IMR-90 (cell line): ENCODE results near the gene FSIP2. TPM values are rescaled to one million over a fixed set of nuclear protein-coding genes. Genes with fewer than 3 reads are reported as not detected.

Experiments used
- ATAC-seq: fragments of 200-7000 bp; cut with Tn5 transposase; 2 replicates; pipeline ENCODE4 v1.9.1; 2020; ENCODE audit warnings: low read depth, mild to moderate bottlenecking, moderate library complexity
- BruUV-seq: library from RNA; stranded (reverse); fragments of 400-500 nt; replicated peaks from 2 replicates; lab custom pipeline; 2021; lab: Mats Ljungman, UMichigan
- CTCF ChIA-PET: fragments of 300-600 bp; formaldehyde crosslinking; extraction: SDS; loops from one replicate; lab custom pipeline; 2021; ENCODE audit warnings: antibody characterized with exemption; lab: Yijun Ruan, JAX
- POLR2A ChIA-PET: fragments of 300-600 bp; sonication (Branson Sonifier 250); formaldehyde crosslinking; loops from one replicate; lab custom pipeline; 2022; ENCODE audit warnings: antibody characterized with exemption; ENCODE audit not compliant: unreplicated experiment; lab: Charles Lee
- DNase-seq: peaks from one replicate; pipeline ENCODE4 v3.0.0; 2013
- H2AFZ ChIP-seq: replicated peaks from 2 replicates; pipeline ENCODE3; 2013; ENCODE audit warnings: low read length, mild to moderate bottlenecking; ENCODE audit not compliant: poor library complexity
- H2AK5ac ChIP-seq: 2 replicates; pipeline ENCODE4 v1.6.1; 2013; ENCODE audit warnings: low read depth, low read length, inconsistent platforms
- H2AK9ac ChIP-seq: replicated peaks from 2 replicates; pipeline ENCODE3; 2013; ENCODE audit warnings: mild to moderate bottlenecking, low read depth, low read length, moderate library complexity; ENCODE audit not compliant: poor library complexity
- H2BK120ac ChIP-seq: 2 replicates; pipeline ENCODE4 v1.6.1; 2013; ENCODE audit warnings: low read depth, low read length, inconsistent platforms
- H2BK15ac ChIP-seq: 3 replicates; pipeline ENCODE4 v1.6.1; 2013; ENCODE audit warnings: low read depth, low read length, inconsistent platforms
- H2BK20ac ChIP-seq: 2 replicates; pipeline ENCODE4 v1.6.1; 2013; ENCODE audit warnings: low read depth, mild to moderate bottlenecking, inconsistent platforms, low read length, moderate library complexity
- H2BK5ac ChIP-seq: 2 replicates; pipeline ENCODE4 v1.6.1; 2013; ENCODE audit warnings: mild to moderate bottlenecking, low read depth, low read length, inconsistent platforms; ENCODE audit not compliant: poor library complexity, severe bottlenecking
- H3K14ac ChIP-seq: replicated peaks from 2 replicates; pipeline ENCODE4 v1.6.1; 2013; ENCODE audit warnings: low read depth, low read length, inconsistent platforms
- H3K18ac ChIP-seq: 2 replicates; pipeline ENCODE4 v1.6.1; 2013; ENCODE audit warnings: low read depth, low read length, control low read depth
- H3K23ac ChIP-seq: 2 replicates; pipeline ENCODE4 v1.6.1; 2013; ENCODE audit warnings: low read depth, low read length, inconsistent platforms
- H3K27ac ChIP-seq: 2 replicates; pipeline ENCODE4 v1.5.1; 2013; ENCODE audit warnings: mild to moderate bottlenecking, control low read depth, low read length; ENCODE audit not compliant: insufficient read depth
- H3K27me3 ChIP-seq: 2 replicates; pipeline ENCODE4 v1.6.1; 2013; ENCODE audit warnings: low read length; ENCODE audit not compliant: control insufficient read depth, insufficient read depth
- H3K36me3 ChIP-seq: 2 replicates; pipeline ENCODE4 v1.6.1; 2013; ENCODE audit warnings: low read length, mixed read lengths; ENCODE audit not compliant: control insufficient read depth, insufficient read depth
- H3K4ac ChIP-seq: 2 replicates; pipeline ENCODE4 v1.6.1; 2013; ENCODE audit warnings: low read depth, low read length, inconsistent platforms
- H3K4me1 ChIP-seq: 2 replicates; pipeline ENCODE4 v1.6.1; 2013; ENCODE audit warnings: low read length, mixed read lengths; ENCODE audit not compliant: control insufficient read depth, insufficient read depth
- H3K4me2 ChIP-seq: 2 replicates; pipeline ENCODE4 v1.6.1; 2013; ENCODE audit warnings: low read depth, mild to moderate bottlenecking, control low read depth, low read length, moderate library complexity
- H3K4me3 ChIP-seq: 2 replicates; pipeline ENCODE4 v1.5.1; 2013; ENCODE audit warnings: low read depth, mild to moderate bottlenecking, control low read depth, low read length, moderate library complexity; ENCODE audit not compliant: insufficient read depth
- H3K56ac ChIP-seq: 2 replicates; pipeline ENCODE4 v1.6.1; 2013; ENCODE audit warnings: low read length, inconsistent platforms; ENCODE audit not compliant: insufficient read depth; ENCODE audit errors: extremely low read depth
- H3K79me1 ChIP-seq, 2 experiments: 2 replicates each; pipeline ENCODE4 v1.6.1; 2013; ENCODE audit warnings: low read length in 2 of 2, inconsistent platforms in 1 of 2, low read depth in 1 of 2
- H3K9ac ChIP-seq: 2 replicates; pipeline ENCODE4 v1.6.1; 2013; ENCODE audit warnings: low read depth, low read length, control low read depth
- H3K9me1 ChIP-seq: 2 replicates; pipeline ENCODE4 v1.6.1; 2013; ENCODE audit warnings: low read length, inconsistent platforms; ENCODE audit not compliant: insufficient read depth
- H3K9me3 ChIP-seq: 2 replicates; pipeline ENCODE4 v1.6.1; 2013; ENCODE audit warnings: low read length; ENCODE audit not compliant: control insufficient read depth, insufficient read depth
- H4K20me1 ChIP-seq: 2 replicates; pipeline ENCODE4 v1.6.1; 2013; ENCODE audit warnings: low read length, inconsistent platforms; ENCODE audit not compliant: insufficient read depth
- H4K5ac ChIP-seq: 2 replicates; pipeline ENCODE4 v1.6.1; 2013; ENCODE audit warnings: mild to moderate bottlenecking, low read depth, low read length, control low read depth
- H4K8ac ChIP-seq, 2 experiments: 2 replicates each; pipeline ENCODE4 v1.6.1; 2013; ENCODE audit warnings: low read depth in 2 of 2, low read length in 2 of 2, control low read depth in 1 of 2, inconsistent platforms in 1 of 2
- H4K91ac ChIP-seq: 2 replicates; pipeline ENCODE4 v1.6.1; 2013; ENCODE audit warnings: low read depth, low read length, inconsistent platforms; ENCODE audit not compliant: insufficient read depth
- CEBPB ChIP-seq: IDR thresholded peaks from 2 replicates; pipeline ENCODE4 v1.6.1; 2012; ENCODE audit warnings: low read depth, low read length, improper control_type of control experiment
- CHD1 ChIP-seq: IDR thresholded peaks from 2 replicates; pipeline ENCODE4 v1.6.1; 2012; ENCODE audit warnings: low read depth, low read length, improper control_type of control experiment
- ELK1 ChIP-seq: fragments of 150-350 bp; IDR thresholded peaks from 2 replicates; pipeline ENCODE4 v1.6.1; 2016; ENCODE audit warnings: low read depth, mild to moderate bottlenecking, low read length, moderate library complexity, borderline replicate concordance
- MXI1 ChIP-seq: IDR thresholded peaks from 2 replicates; pipeline ENCODE4 v1.6.1; 2012; ENCODE audit warnings: low read depth, mild to moderate bottlenecking, low read length, moderate library complexity, borderline replicate concordance
- POLR2A ChIP-seq: IDR thresholded peaks from 2 replicates; pipeline ENCODE4 v1.6.1; 2012; ENCODE audit warnings: mild to moderate bottlenecking, low read depth, low read length
- USF2 ChIP-seq: fragments of 150-350 bp; IDR thresholded peaks from 2 replicates; pipeline ENCODE4 v1.6.1; 2017; ENCODE audit warnings: mild to moderate bottlenecking, antibody characterized with exemption, low read length, low read depth
- WGBS, 2 experiments: methylation state at CpG; one replicate each; pipeline versions ENCODE4 v1.1.5 to v1.1.7; 2013; ENCODE audit warnings: missing lambda C conversion rate in 2 of 2; ENCODE audit not compliant: insufficient read length in 1 of 2; ENCODE audit errors: extremely low coverage in 2 of 2; 5-methylcytosine and 5-hydroxymethylcytosine counted together
- dilution Hi-C: fragments of 300-500 bp; cut with HindIII; formaldehyde crosslinking; loops from one replicate; pipeline ENCODE4 v1.14.3; 2018; ENCODE audit warnings: low sequenced_read_pairs; ENCODE audit not compliant: unreplicated experiment
- in situ Hi-C: fragments of 300-500 bp; cut with MboI; formaldehyde crosslinking; loops from 3 replicates; pipeline ENCODE4 v1.14.3; 2019; ENCODE audit warnings: low sequenced_read_pairs, inconsistent platforms, mixed read lengths
- intact Hi-C: fragments of 100-400 bp; cut with micrococcal nuclease; formaldehyde crosslinking; loops from 2 replicates; pipeline ENCODE4 v1.10.0; 2022
- polyA plus RNA-seq, 3 experiments: library from polyadenylated mRNA; depleted of rRNA; stranded (reverse); fragments of >200 nt; gene quantifications; 2 replicates each; pipeline ENCODE4 v1.2.3, GENCODE V29; 2012; ENCODE audit warnings: low replicate concordance in 1 of 3
- total RNA-seq: library from RNA; depleted of rRNA; stranded (reverse); fragments of >200 nt; gene quantifications from 2 replicates; pipeline ENCODE4 v1.2.3, GENCODE V29; 2012

FSIP2 gene
- total and polyA plus RNA-seq, 2 of the 4 experiments (the other 2 are of a cell fraction), result under 0.01 to 0.02 TPM

- no peak overlapping the region for H2BK120ac ChIP-seq
- H3K4me1 ChIP-seq, result no peaks in the 10 kb centered on the region
- H3K18ac ChIP-seq, result no peak overlapping the region
- no peak overlapping the region for H3K4me2 ChIP-seq
- H4K20me1 ChIP-seq, result no peaks in the 10 kb centered on the region
- ChIA-PET CTCF (no interaction called here), POLR2A (no interaction called here)
- no peak overlapping the region for H2AK9ac ChIP-seq
- H4K8ac ChIP-seq, result no peak overlapping the region
- H3K9me3 ChIP-seq, result peaks cover 5% of the 10 kb centered on the region; the same call in 1 of the 2 replicates
- dilution Hi-C loops, result no loop called here
- no peak overlapping the region for H3K4ac ChIP-seq
- intact Hi-C loops, result no loop called here
- BruUV-seq, result no TSS peak
- H2BK20ac ChIP-seq, result no peak overlapping the region
- H3K27ac ChIP-seq, result no peak overlapping the region
- in situ Hi-C loops, result no loop called here
- WGBS, 2 experiments, result no CpG with 5 or more reads among the region's 3 CpGs
- no peak for DNase-seq
- H3K9me1 ChIP-seq, result no peaks in the 10 kb centered on the region
- no peak overlapping the region for H3K56ac ChIP-seq
- H2BK5ac ChIP-seq, result no peak overlapping the region
- H4K5ac ChIP-seq, result no peak overlapping the region
- H3K27me3 ChIP-seq, result no peaks in the 10 kb centered on the region
- TF ChIP-seq CHD1 (no peak), CEBPB (no peak), ELK1 (no peak), USF2 (no peak), MXI1 (no peak), POLR2A (no peak)
- no peak overlapping the region for H3K23ac ChIP-seq
- no peak overlapping the region for H2BK15ac ChIP-seq
- no peak for ATAC-seq
- H3K4me3 ChIP-seq, result no peak overlapping the region
- no peak overlapping the region for H4K91ac ChIP-seq
- H3K14ac ChIP-seq, result no peak overlapping the region
- H2AFZ ChIP-seq, result no peak overlapping the region
- no peaks in the 10 kb centered on the region for H3K36me3 ChIP-seq
- no peak overlapping the region for H3K9ac ChIP-seq
- no peak overlapping the region for H2AK5ac ChIP-seq
- no peaks in the 10 kb centered on the region for H3K79me1 ChIP-seq
These were observed 48.6 kb upstream of the FSIP2 start for GRCh38 chr2:185689906-185690539.
